Mucosa of stomach (tissue), 1 donor: ENCODE measurements around the gene NUP160.
"Not testable (repeated sequence)": the region's sequence is repeated elsewhere in the genome, so short reads cannot be mapped to it uniquely, and the experiment has no call there.

ENCODE experiments used
- H3K27me3 ChIP-seq: one replicate; pipeline ENCODE4 v1.7.0; 2013; ENCODE audit warnings: mild to moderate bottlenecking, low read length; ENCODE audit not compliant: control insufficient read depth, insufficient read depth
- H3K36me3 ChIP-seq: one replicate; pipeline ENCODE4 v1.7.0; 2013; ENCODE audit warnings: low read length; ENCODE audit not compliant: control insufficient read depth, insufficient read depth
- H3K4me1 ChIP-seq: one replicate; pipeline ENCODE4 v1.7.0; 2013; ENCODE audit warnings: mild to moderate bottlenecking, low read length; ENCODE audit not compliant: control insufficient read depth, insufficient read depth
- H3K4me3 ChIP-seq: one replicate; pipeline ENCODE4 v1.7.0; 2013; ENCODE audit warnings: low read length
- H3K9ac ChIP-seq: one replicate; pipeline ENCODE4 v1.7.0; 2013; ENCODE audit warnings: mild to moderate bottlenecking, low read length, moderate library complexity
- H3K9me3 ChIP-seq: one replicate; pipeline ENCODE4 v1.7.0; 2013; ENCODE audit warnings: mild to moderate bottlenecking, low read length, moderate library complexity; ENCODE audit not compliant: control insufficient read depth
- donor health status: Pancreatic carcinoma.

Gene NUP160

GRCh38 chr11:47822664-47823063 lies 25.5 kb downstream of the NUP160 start:
- not testable (repeated sequence) for H3K27me3 ChIP-seq, H3K4me1 ChIP-seq, H3K9ac ChIP-seq, H3K4me3 ChIP-seq, H3K9me3 ChIP-seq, H3K36me3 ChIP-seq

DNA sequence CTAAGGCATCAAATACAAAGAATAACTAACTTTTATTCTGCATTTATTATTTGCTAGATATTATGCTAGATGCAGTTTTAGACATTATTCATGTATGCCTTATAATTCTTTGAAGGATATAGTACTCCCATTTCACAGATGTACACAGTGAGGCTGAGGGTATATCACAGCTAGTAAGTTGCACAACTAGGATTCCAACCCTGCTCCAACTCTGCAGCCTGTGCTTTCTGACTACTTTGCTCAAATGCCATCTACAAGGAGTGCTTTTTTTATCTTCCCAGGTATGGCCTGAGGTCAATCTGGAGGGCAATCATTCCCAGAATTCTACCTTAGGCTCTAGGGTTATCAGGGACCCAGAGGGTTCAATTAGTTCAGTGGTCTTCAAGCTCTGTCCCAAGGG lies 28.4 kb downstream of the NUP160 start:
- Histone ChIP-seq H3K9ac (no peak overlapping the region), H3K4me1 (no peaks in the 10 kb centered on the region), H3K36me3 (peaks cover 6% of the 10 kb centered on the region), H3K27me3 (no peaks in the 10 kb centered on the region), H3K9me3 (no peaks in the 10 kb centered on the region), H3K4me3 (no peak overlapping the region)

- no peak overlapping the region for H3K4me3 ChIP-seq
- peaks cover 5% of the 10 kb centered on the region for H3K36me3 ChIP-seq
- no peak overlapping the region for H3K9ac ChIP-seq
- no peaks in the 10 kb centered on the region for H3K4me1 ChIP-seq
- H3K9me3 ChIP-seq, result no peaks in the 10 kb centered on the region
- no peaks in the 10 kb centered on the region for H3K27me3 ChIP-seq
These were observed 47.4 kb downstream of the NUP160 start for GRCh38 chr11:47800759-47801158.

- Histone ChIP-seq H3K9me3 (no peaks in the 10 kb centered on the region), H3K4me1 (no peaks in the 10 kb centered on the region), H3K9ac (no peak overlapping the region), H3K27me3 (no peaks in the 10 kb centered on the region), H3K36me3 (peaks cover 5% of the 10 kb centered on the region), H3K4me3 (no peak overlapping the region)
These were observed 50.5 kb downstream of the NUP160 start for GRCh38 chr11:47797633-47798032.

GRCh38 chr11:47791774-47792430 lies 56.2 kb downstream of the NUP160 start:
- H3K27me3 ChIP-seq, result no peaks in the 10 kb centered on the region
- H3K36me3 ChIP-seq, result no peaks in the 10 kb centered on the region
- H3K4me3 ChIP-seq, result no peak overlapping the region
- no peaks in the 10 kb centered on the region for H3K9me3 ChIP-seq
- no peak overlapping the region for H3K9ac ChIP-seq
- H3K4me1 ChIP-seq, result no peaks in the 10 kb centered on the region

- not testable (repeated sequence) for H3K4me1 ChIP-seq, H3K36me3 ChIP-seq
These were observed 58.1 kb downstream of the NUP160 start for GRCh38 chr11:47790017-47790416.

DNA sequence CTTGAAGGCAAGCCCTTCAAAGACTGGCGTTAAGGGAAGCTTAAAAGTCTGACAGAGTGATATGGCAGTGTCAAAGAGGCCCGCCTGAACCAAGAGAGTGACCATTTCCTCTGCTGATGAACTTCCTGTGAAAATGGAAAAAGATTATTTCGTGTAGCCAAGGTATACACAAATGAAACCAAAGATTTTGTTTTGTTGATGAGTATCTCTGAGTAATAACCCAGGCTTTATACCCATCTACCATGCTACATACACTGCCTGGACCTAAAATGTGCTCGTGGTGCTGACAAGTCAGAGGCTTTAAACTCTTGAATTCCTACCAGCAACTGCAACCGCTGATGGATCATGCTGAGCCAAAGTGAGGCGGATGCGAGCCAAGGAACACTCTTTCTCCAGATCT lies 60.0 kb downstream of the NUP160 start:
- no peak overlapping the region for H3K9ac ChIP-seq
- no peaks in the 10 kb centered on the region for H3K27me3 ChIP-seq
- H3K36me3 ChIP-seq, result no peaks in the 10 kb centered on the region

More at GRCh38 chr11:47790017-47790416, 58.1 kb downstream of the NUP160 start:
- not testable (repeated sequence) for H3K9ac ChIP-seq, H3K4me3 ChIP-seq, H3K27me3 ChIP-seq, H3K9me3 ChIP-seq

DNA sequence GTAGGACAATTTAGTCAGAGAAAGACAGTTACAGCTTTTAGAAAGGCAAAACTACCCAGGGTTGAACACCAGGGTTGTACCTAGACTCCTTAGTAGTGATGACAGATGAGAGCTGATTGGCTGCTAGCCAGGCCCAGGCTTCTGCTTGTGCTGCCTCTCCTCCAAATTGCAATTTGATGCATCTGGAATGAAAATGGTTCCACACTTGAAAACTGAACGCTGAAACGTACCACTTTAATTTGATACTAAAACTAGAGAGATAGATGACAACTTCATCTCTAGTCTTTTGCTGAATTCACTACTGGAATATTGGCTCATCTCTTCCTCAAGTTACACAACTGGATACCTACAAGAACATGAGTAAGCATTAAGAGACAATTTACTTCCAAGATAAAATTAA lies 61.8 kb downstream of the NUP160 start:
- no peaks in the 10 kb centered on the region for H3K36me3 ChIP-seq
- no peaks in the 10 kb centered on the region for H3K4me1 ChIP-seq
- H3K9me3 ChIP-seq, result no peaks in the 10 kb centered on the region
- H3K27me3 ChIP-seq, result no peaks in the 10 kb centered on the region
- H3K9ac ChIP-seq, result no peak overlapping the region
- no peak overlapping the region for H3K4me3 ChIP-seq

More for the DNA sequence above, 60.0 kb downstream of the NUP160 start:
- Histone ChIP-seq H3K9me3 (no peaks in the 10 kb centered on the region), H3K4me1 (no peaks in the 10 kb centered on the region), H3K4me3 (no peak overlapping the region)

DNA sequence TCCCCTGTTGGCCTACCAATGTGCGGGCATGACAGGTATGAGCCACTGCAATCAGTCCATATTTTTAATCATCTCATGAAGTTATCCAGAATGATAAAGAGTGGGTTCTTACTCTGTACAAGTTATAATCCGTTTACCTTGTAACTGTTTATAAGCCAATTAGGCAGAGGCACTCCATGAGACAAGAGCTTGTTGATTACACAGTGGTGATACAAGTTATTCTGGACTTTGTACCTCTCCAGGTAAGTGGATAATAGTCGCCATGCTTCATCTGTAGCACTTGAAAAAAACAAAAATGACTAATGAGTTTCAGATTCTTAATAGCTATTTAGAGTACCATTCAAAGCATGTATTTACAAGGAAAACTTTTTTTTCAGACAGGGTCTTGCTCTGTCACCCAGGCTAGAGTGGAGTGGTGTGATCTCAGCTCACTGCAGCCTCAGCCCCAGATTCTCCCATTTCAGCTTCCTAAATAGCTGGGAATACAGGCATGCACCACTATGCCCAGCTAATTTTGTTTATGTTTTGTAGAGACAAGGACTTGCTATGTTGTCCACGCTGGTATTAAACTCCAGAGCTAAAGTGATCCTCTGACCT lies 63.3 kb downstream of the NUP160 start:
- Histone ChIP-seq H3K4me3 (no peak overlapping the region), H3K27me3 (no peaks in the 10 kb centered on the region), H3K9ac (no peak overlapping the region), H3K4me1 (no peaks in the 10 kb centered on the region), H3K36me3 (no peaks in the 10 kb centered on the region), H3K9me3 (no peaks in the 10 kb centered on the region)

- Histone ChIP-seq H3K27me3 (no peaks in the 10 kb centered on the region), H3K9ac (no peak overlapping the region), H3K9me3 (no peaks in the 10 kb centered on the region), H3K4me1 (no peaks in the 10 kb centered on the region), H3K4me3 (no peak overlapping the region), H3K36me3 (no peaks in the 10 kb centered on the region)
These were observed 65.0 kb downstream of the NUP160 start for GRCh38 chr11:47783087-47783610.

DNA sequence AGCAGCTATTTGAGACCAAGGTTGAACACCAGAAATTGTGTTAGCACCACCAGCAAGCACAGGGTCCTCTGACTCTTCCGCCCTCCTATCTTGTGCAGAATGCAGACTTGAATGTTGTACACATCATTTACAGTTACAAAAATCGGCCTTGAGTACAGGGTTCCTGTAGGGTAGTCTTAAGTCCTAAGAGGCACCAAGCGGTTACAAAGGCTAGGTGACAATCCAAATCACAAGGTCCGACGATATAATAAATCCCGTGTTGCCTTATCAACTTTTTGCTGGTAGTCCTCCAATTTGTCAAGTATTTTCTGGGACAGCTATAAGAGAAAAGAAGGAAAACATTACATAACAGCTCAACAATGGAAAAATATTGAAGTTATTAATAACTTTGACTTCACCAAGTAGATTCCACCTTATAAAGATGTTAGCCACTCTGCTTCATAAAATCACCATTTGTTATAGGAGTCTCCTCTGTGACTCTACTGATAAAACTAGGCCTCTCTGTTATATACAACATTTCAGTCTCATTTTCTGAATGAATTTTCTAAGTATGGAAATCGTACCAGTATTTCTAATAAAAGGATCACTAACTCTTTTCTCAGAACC lies 69.2 kb downstream of the NUP160 start:
- no peaks in the 10 kb centered on the region for H3K36me3 ChIP-seq
- no peaks in the 10 kb centered on the region for H3K27me3 ChIP-seq
- no peaks in the 10 kb centered on the region for H3K4me1 ChIP-seq
- H3K9me3 ChIP-seq, result no peaks in the 10 kb centered on the region
- no peak overlapping the region for H3K4me3 ChIP-seq
- no peak overlapping the region for H3K9ac ChIP-seq

GRCh38 chr11:47775240-47775869 lies 72.8 kb downstream of the NUP160 start:
- Histone ChIP-seq H3K36me3 (no peaks in the 10 kb centered on the region), H3K27me3 (no peaks in the 10 kb centered on the region), H3K4me3 (no peak overlapping the region), H3K4me1 (no peaks in the 10 kb centered on the region), H3K9ac (no peak overlapping the region), H3K9me3 (no peaks in the 10 kb centered on the region)
